ENCODE data around the gene TMEM208.
A peak's percentile ranks its signal among the peaks of the same experiment; 100 is the strongest.

TMEM208 gene

DNA sequence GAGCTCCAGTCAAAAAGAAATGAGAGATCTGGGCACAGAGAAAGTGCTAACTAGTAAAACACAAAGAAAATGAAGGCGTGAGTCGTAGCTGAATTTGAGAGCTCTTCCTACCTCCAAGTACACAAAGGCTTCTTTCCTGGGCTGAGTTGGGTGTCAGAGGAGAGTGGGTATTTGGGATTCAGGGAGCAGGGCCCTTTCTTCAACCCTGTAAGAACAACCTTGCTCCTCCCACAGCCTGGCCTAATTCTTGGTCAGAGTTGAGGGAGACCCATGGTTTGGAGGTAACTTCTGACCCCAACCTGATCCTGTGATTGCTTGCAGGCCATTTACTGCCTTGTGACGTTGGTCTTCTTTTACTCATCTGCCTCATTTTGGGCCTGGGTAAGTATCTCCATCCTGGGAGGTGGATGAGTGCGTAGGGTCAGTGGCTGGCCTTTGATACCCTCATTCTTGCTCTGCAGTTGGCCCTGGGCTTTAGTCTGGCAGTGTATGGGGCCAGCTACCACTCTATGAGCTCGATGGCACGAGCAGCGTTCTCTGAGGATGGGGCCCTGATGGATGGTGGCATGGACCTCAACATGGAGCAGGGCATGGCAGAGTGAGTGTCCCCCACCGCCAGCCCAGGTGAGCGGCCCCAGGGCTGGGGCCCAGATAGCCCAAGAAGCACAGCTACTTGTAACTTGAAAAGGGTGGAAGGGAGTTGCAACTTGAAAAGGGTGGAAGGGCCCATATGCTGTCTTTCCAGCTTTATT lies 1.3 kb downstream of the TMEM208 start:
- no peak for DNase-seq
- CTCF ChIA-PET, result interaction anchor here (0.9 to 3.7 kb wide), 4 partner anchors 7 to 50 kb away, joined by 3 to 34 read pairs (median 4); partner anchors contain the start of gene FHOD1
- Mint-ChIP-seq H3K4me1 (peaks cover 50% of the 10 kb centered on the region), H3K9me3 (no peaks in the 10 kb centered on the region), H3K27me3 (no peaks in the 10 kb centered on the region), H3K27ac (peak overlapping the region; percentile 92), H3K36me3 (peaks cover 17% of the 10 kb centered on the region), H3K4me3 (peak overlapping the region; percentile 97)

DNA sequence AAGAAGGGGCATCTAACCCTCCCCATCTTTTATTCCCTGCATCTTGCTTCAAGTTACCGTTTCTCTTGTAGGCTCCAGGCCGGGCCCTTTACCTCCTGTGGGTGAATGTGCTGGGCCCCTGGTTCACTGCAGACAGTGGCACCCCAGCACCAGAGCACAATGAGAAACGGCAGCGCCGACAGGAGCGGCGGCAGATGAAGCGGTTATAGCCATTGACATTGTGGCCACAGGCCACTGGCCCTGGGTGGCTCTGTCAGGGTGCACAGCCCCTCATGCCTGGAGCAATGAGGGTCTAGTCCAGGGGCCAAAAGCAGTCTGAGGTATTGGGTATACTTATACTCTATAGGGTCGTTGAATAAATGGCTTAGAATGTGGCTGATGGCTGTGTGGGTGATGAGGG lies 2.0 kb downstream of the TMEM208 start:
- Mint-ChIP-seq H3K36me3 (peaks cover 22% of the 10 kb centered on the region), H3K27ac (peak overlapping the region; percentile 45), H3K4me1 (peaks cover 44% of the 10 kb centered on the region), H3K9me3 (no peaks in the 10 kb centered on the region), H3K4me3 (peak overlapping the region; percentile 52), H3K27me3 (no peaks in the 10 kb centered on the region)
- no peak for DNase-seq
- CTCF ChIA-PET, result interaction anchor here (3.7 kb wide), 1 partner anchor 17 kb away, joined by 34 read pairs; the partner anchor contains the start of gene FHOD1

DNA sequence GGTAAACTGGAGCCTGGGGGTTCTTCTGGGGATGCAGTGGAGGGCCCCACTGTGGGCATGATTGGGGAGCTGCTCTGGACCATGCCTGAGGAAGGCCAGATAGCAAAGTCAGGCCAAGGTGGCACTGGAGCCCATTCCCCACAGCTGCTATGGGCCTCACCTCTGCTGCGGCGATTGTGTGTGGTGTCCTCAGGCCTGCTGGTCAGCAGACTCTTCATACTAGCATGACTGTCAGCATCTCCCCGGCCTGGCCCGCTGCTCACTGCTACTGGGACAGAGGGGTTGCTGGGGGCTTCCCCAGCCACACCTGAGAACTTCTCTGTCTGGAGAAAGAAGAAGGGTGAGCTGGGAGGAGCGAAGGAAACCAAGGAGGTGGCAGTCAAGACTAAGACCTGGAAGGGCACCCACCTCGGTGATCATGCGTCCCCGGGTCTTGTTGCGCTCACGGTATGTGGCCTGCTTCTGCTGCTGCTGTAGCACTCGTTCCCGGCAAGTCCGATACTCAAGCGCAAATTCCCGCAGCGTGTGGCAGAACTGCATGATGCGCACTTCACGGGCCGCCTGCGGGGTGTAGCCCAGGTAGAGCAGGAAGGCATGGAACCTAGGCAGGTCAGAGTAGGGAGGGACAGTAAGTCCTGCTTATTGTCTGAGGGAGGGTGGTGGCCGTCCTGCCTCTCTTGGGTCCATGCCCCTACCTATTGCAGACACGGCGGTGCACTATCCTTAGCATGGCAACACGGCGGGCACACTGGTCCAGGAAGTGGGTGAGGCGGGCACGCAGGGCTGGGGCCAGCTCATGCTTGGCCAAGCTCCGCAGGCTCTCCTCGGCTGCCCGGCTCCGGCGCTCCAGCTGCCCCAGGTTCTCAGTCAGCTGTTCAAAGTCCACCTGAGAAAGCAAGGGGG lies 3.2 kb downstream of the TMEM208 start:
- Mint-ChIP-seq H3K27me3 (no peaks in the 10 kb centered on the region), H3K4me1 (peaks cover 32% of the 10 kb centered on the region), H3K27ac (no peak overlapping the region), H3K36me3 (peaks cover 24% of the 10 kb centered on the region), H3K4me3 (peak overlapping the region; percentile 23), H3K9me3 (no peaks in the 10 kb centered on the region)
- no peak for DNase-seq
- CTCF ChIA-PET, result no interaction called here

- no peak for DNase-seq
- Mint-ChIP-seq H3K4me3 (no peak overlapping the region), H3K4me1 (peaks cover 24% of the 10 kb centered on the region), H3K27ac (no peak overlapping the region), H3K27me3 (no peaks in the 10 kb centered on the region), H3K9me3 (no peaks in the 10 kb centered on the region), H3K36me3 (peaks cover 25% of the 10 kb centered on the region)
- CTCF ChIA-PET, result no interaction called here
Observed at GRCh38 chr16:67230809-67231660, 4.1 kb downstream of the TMEM208 start.

- H3K27ac Mint-ChIP-seq, result no peak overlapping the region
- no peak for DNase-seq
- peaks cover 5% of the 10 kb centered on the region for H3K4me1 Mint-ChIP-seq
- H3K4me3 Mint-ChIP-seq, result no peak overlapping the region
- CTCF ChIA-PET, result no interaction called here
- H3K27me3 Mint-ChIP-seq, result no peaks in the 10 kb centered on the region
- no peaks in the 10 kb centered on the region for H3K9me3 Mint-ChIP-seq
- peaks cover 35% of the 10 kb centered on the region for H3K36me3 Mint-ChIP-seq
Observed at GRCh38 chr16:67233596-67233995, 6.7 kb downstream of the TMEM208 start.

GRCh38 chr16:67234180-67234597 lies 7.3 kb downstream of the TMEM208 start:
- H3K4me3 Mint-ChIP-seq, result no peak overlapping the region
- H3K27ac Mint-ChIP-seq, result peak overlapping the region; percentile 55
- H3K27me3 Mint-ChIP-seq, result no peaks in the 10 kb centered on the region
- peaks cover 5% of the 10 kb centered on the region for H3K4me1 Mint-ChIP-seq
- H3K36me3 Mint-ChIP-seq, result peaks cover 29% of the 10 kb centered on the region
- no peak for DNase-seq
- H3K9me3 Mint-ChIP-seq, result no peaks in the 10 kb centered on the region
- CTCF ChIA-PET, result no interaction called here

- H3K9me3 Mint-ChIP-seq, result no peaks in the 10 kb centered on the region
- H3K27ac Mint-ChIP-seq, result peak overlapping the region; percentile 89
- CTCF ChIA-PET, result interaction anchor here (1.1 kb wide), 1 partner anchor 8 kb away, joined by 3 read pairs; no protein-coding TSS in a partner anchor
- no peaks in the 10 kb centered on the region for H3K27me3 Mint-ChIP-seq
- peak; percentile 37 for DNase-seq
- peaks cover 8% of the 10 kb centered on the region for H3K4me1 Mint-ChIP-seq
- peaks cover 28% of the 10 kb centered on the region for H3K36me3 Mint-ChIP-seq
- peak overlapping the region; percentile 47 for H3K4me3 Mint-ChIP-seq
Observed at GRCh38 chr16:67235816-67236562, 9.1 kb downstream of the TMEM208 start.

- Mint-ChIP-seq H3K4me1 (peaks cover 14% of the 10 kb centered on the region), H3K9me3 (no peaks in the 10 kb centered on the region), H3K36me3 (peaks cover 29% of the 10 kb centered on the region), H3K27me3 (no peaks in the 10 kb centered on the region), H3K4me3 (peak overlapping the region; percentile 47), H3K27ac (peak overlapping the region; percentile 89)
- CTCF ChIA-PET, result no interaction called here
- DNase-seq, result peak; percentile 80
Observed at GRCh38 chr16:67236563-67237395, 9.8 kb downstream of the TMEM208 start.

DNA sequence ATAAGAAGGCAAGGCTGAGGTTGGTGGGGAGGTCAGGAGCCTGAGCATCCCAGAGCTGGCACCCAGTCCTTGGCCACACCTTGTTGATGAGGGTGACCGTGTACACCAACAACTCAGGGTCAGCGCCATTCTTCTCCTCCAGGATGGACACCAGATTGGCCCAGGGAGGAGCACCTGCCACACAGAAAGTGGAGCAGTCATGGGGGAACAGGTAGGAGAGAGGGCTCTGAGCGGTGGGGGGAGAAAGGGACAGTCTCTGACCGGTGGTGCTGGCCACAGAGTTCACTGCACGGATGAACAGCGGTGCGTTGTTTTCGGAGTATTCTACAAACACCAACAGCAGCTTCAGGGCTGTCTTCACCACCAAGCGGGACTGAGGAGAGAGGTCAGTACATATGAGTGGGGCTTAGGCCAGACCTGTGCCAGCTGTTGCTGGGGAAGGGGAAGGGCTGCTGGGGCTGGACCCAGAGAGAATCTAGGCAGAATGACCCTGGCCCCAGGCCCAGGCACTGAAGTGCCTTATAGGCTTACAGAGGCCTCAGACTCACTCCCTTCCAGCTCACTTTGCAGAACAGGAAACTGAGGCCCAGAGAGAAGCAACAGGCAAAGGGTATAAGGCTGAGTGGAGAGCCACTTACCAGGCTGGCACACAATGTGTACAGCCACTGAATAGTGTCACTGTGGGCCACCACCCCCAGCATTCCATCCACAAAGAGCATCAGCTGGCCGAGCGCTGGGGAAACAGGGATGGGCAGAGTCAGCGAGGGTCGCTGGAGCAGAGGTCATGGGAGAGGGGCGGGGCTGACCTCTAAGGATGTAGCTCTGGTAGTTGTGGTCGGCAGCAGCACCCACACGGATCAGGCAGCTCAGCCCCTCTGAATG lies 10.7 kb downstream of the TMEM208 start:
- DNase-seq, result no peak
- H3K27ac Mint-ChIP-seq, result peak overlapping the region; percentile 19
- peaks cover 17% of the 10 kb centered on the region for H3K4me1 Mint-ChIP-seq
- H3K36me3 Mint-ChIP-seq, result peaks cover 32% of the 10 kb centered on the region
- CTCF ChIA-PET, result interaction anchor here (2.2 kb wide), 1 partner anchor 10 kb away, joined by 6 read pairs; the partner anchor contains the start of gene TMEM208
- no peaks in the 10 kb centered on the region for H3K9me3 Mint-ChIP-seq
- no peak overlapping the region for H3K4me3 Mint-ChIP-seq
- no peaks in the 10 kb centered on the region for H3K27me3 Mint-ChIP-seq

- Mint-ChIP-seq H3K4me1 (peaks cover 18% of the 10 kb centered on the region), H3K4me3 (no peak overlapping the region), H3K36me3 (peaks cover 30% of the 10 kb centered on the region), H3K27me3 (no peaks in the 10 kb centered on the region), H3K27ac (no peak overlapping the region), H3K9me3 (no peaks in the 10 kb centered on the region)
- DNase-seq, result no peak
- CTCF ChIA-PET, result interaction anchor here (2.2 kb wide), 1 partner anchor 11 kb away, joined by 6 read pairs; the partner anchor contains the start of gene TMEM208
Observed at GRCh38 chr16:67238278-67238575, 11.3 kb downstream of the TMEM208 start.

GRCh38 chr16:67238806-67239470 lies 12.0 kb downstream of the TMEM208 start:
- no peaks in the 10 kb centered on the region for H3K27me3 Mint-ChIP-seq
- DNase-seq, result peak; percentile 3
- H3K36me3 Mint-ChIP-seq, result peaks cover 25% of the 10 kb centered on the region
- CTCF ChIA-PET, result interaction anchor here (2.2 kb wide), 1 partner anchor 12 kb away, joined by 6 read pairs; the partner anchor contains the start of gene TMEM208
- peaks cover 25% of the 10 kb centered on the region for H3K4me1 Mint-ChIP-seq
- no peak overlapping the region for H3K4me3 Mint-ChIP-seq
- H3K9me3 Mint-ChIP-seq, result no peaks in the 10 kb centered on the region
- H3K27ac Mint-ChIP-seq, result peak overlapping the region; percentile 7

All from activated naive CD4-positive, alpha-beta T cell treated with anti-CD3 and anti-CD28 coated beads, Interleukin-2, amount 10 ng/mL, durations not matched to agents 7 days and 5 days (primary cell).